Measurements from ENCODE around the gene SLC7A7.
A peak's percentile ranks its signal among the peaks of the same experiment; 100 is the strongest.
"Not testable (repeated sequence)": the region's sequence is repeated elsewhere in the genome, so short reads cannot be mapped to it uniquely, and the experiment has no call there.

SLC7A7 gene

DNA sequence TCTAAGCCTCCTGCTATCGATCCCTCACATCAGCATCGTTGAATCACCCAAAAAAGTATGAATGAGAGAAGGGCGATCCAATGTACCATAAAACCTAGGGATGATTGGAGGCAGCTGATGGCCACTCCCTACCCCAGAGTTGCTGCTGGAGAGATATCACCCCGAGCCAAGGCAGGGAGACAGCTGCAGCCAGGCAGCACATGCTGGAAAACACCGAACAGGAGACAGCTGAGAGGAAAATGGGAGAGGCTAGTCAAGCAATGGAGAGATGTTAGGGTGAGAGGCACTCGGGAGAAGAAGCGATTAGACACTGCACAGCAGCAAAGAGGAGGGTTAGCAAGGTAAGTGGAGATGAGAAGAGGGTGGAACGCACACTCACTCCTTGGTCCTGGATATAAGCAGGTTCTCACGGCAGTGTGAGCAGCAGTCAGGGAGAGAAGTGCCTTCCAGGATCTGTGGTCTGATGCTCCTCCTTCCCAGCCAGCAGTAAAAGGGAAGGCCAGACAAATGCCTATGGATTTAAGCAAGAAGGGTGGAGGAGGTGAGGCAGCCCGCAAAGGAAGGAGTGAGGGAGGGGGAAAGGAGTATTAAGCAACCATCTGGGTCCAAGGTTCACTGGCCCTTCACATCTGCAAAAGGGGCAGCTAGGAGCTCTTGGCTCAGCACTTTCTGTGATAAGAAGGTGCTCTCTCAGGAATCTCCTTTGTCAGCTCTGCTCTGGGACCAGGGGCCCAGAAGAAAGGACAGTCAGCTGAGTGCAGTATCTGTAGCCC is at the start of gene SLC7A7:
Gene SLC7A7, minus strand, starts transcription at position 495 of the 773 bp plus-strand sequence. CDS start 2,037 bp downstream, outside the sequence.
- no peak for DNase-seq (ENCODE audit: low read depth, low spot score)

DNA sequence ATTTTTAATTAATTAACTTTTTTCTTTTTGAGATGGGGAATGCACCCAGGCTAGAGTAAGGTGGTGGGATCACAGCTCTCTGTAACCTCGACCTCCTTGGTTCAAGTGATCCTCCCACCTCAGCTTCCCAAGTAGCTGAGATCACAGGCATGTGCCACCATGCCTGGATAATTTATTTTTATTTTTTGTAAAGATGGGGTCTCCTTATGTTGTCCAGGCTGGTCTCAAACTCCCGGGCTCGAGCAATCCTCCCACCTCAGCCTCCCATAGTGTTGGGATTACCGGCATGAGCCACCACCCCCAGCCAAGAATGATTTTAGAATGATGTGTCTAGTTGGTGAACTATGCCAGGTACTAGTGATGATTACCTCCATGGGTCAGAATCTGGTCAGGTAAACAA is 49.7 kb upstream of the SLC7A7 start:
- DNase-seq (ENCODE audit: low read depth, low spot score), result no peak

DNA sequence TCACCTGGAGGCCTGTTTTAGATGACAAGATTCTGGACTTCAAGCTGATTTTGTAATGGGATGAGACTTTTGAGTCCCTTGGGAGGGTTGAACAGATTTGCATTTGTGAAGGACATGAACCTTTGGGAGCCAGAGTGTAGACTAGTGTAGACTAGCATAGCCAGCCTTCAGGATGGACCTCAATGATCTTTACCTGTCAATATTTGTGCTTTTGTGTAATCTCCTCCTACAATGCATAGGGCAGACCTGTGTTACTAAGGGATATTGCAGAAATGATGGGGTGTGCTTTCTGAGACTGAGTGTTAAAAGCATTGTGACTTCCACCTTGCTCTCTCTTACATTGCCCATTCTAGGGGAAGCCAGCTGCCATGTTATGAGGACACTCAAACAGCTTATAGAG is 46.4 kb upstream of the SLC7A7 start:
- no peak for DNase-seq (ENCODE audit: low read depth, low spot score)

DNA sequence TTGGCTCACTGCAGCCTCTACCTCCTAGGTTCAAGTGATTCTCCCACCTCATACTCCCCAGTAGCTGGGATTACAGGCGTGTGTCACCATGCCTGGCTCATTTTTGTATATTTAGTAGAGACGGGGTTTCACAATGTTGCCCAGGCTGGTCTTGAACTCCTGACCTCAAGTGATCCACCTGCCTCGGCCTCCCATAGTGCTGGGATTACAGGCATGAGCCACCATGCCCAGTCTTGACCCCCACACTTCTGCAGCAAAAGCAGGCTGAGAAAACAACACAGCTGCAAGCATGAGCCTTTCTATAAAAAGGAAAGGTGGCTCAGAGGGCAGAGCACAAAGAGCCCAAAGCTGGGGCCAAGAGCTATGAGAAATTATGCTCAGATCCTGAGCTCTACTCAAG is 45.1 kb upstream of the SLC7A7 start:
- not testable (repeated sequence) for DNase-seq (ENCODE audit: low read depth, low spot score)

DNA sequence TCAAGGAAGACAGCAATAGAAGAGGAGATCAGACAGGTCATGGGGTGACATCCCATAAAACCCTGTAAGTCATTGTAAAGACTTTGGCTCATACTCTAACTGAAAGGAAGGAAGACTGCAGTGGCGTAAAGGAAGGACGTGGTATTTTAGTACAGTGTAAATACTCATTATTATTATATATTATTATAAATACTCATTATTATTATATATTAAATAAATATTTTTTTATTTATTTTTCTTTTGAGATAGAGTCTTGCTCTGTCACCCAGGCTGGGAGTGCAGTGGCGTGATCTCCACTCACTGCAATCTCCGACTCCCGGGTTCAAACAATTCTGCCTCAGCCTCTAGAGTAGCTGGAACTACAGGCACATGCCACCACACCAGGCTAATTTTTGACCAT is 41.2 kb upstream of the SLC7A7 start:
- DNase-seq (ENCODE audit: low read depth, low spot score), result no peak

DNA sequence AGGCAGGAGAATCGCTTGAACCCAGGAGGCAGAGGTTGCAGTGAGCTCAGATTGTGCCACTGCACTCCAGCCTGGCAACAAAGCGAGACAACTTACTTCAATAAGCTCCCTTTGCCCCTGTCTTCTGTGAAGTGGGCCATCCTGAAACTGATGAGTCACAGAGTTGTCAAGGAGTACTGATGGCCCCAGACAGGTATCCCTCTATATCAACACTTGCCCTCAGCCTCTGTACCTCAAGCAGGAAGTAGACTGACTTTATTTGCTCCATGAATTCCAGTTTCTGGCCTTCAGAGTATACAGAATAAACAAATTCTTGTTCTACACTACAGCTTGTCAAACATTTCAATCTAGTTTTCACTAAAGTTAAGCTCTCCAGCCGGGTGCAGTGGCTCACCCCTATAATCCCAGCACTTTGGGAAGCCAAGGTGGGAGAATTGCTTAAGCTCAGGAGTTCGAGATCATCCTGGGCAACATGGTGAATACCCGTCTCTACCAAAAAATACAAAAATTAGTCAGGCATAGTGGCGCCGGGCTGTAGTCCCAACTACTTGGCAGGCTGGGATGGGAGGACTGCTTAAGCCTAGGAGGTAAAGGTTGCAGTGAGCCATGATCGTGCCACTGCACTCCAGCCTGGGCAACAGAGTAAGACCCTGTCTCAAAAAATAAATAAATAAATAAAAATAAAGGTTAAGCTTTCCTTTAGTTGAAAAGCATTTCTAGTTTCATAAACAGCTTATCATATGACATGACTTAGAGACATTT is 39.9 kb upstream of the SLC7A7 start:
- no peak for DNase-seq (ENCODE audit: low read depth, low spot score)

DNA sequence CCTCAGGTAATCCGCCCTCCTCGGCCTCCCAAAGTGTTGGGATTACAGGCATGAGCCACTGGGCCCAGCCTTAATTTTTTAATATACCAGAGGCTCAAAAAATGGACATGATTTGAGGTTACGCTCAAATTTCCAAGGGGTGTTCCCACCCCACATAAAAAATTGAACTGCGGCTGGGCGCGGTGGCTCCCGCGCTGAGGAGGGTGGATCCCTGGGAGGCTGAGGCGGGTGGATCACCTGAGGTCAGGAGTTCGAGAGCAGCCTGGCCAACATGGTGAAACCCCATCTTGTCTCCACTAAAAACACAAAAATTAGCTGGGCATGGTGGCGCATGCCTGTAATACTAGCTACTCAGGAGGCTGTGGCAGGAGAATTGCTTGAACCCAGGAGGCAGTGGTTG is 39.1 kb upstream of the SLC7A7 start:
- DNase-seq (ENCODE audit: low read depth, low spot score), result not testable (repeated sequence)

DNA sequence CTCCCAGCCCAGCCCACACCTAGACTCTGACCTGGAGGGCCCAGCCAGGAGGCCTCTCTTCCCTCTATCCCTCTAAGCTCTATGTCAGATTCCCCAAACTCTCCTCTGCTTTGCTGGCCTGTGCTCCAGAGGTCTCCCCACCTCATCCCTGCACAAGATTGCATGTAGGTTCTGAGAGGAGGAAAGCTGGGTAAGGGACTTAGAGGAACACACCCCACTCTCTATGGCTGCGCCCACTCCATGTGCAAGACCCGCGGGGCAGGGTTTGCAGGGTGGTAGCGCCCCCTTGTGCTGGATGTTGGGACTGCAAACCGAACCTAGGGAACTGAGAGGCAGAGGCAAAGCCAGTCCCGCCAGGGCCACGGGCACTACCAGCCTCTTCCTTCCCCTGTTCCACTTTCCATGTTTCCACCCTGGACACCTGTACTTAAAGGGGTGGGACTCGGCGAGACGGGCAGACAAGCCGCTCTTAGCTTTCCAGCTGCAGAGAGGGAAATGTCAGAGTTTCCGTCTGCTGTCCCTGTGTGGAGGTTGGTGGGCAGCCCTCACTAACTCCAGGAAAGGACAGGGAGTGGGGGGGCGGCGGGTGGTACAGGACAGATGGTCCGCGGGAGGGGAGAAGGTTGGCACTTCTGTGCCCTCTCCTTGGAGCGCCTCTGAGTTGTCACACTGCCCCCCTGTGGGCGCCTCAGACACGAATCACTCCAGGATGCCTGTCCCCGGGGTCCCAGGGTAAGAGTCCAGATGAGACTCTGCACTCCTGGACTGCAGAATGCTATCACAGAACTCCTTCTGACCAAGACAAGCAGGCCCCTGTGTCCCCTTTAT is 37.9 kb upstream of the SLC7A7 start:
- DNase-seq (ENCODE audit: low read depth, low spot score), result peak; percentile 84

DNA sequence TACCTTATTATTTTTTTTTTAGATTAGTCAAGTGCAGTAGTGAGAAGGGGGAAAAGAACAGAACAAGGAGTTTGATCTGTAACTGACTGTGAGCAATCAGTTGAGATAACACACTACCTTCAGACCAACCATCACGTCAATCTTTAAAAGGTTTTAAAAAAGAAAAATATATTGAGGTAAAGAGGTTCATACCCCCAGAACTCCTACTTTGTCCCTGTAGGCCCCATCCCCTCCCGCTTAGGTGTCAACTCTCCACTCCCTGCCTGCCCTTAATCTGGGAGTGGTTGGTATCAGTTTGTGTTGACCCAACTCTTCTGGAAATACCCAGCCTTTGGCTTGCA is 37.3 kb upstream of the SLC7A7 start:
- no peak for DNase-seq (ENCODE audit: low read depth, low spot score)

DNA sequence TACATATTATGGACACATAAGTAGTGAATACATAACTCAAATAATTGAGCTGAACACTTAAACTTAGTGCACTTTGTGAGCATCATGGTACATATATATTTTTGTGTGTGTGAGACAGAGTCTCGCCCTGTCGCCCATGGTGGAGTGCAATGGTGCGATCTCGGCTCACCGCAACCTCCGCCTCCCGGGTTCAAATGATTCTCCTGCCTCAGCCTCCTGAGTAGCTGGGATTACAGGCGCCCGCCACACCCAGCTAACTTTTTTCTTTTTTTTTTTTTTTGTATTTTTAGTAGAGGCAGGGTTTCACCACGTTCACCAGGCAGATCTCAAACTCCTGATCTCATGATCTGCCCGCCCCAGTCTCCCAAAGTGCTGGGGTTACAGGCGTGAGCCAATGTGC is 36.9 kb upstream of the SLC7A7 start:
- not testable (repeated sequence) for DNase-seq (ENCODE audit: low read depth, low spot score)

DNA sequence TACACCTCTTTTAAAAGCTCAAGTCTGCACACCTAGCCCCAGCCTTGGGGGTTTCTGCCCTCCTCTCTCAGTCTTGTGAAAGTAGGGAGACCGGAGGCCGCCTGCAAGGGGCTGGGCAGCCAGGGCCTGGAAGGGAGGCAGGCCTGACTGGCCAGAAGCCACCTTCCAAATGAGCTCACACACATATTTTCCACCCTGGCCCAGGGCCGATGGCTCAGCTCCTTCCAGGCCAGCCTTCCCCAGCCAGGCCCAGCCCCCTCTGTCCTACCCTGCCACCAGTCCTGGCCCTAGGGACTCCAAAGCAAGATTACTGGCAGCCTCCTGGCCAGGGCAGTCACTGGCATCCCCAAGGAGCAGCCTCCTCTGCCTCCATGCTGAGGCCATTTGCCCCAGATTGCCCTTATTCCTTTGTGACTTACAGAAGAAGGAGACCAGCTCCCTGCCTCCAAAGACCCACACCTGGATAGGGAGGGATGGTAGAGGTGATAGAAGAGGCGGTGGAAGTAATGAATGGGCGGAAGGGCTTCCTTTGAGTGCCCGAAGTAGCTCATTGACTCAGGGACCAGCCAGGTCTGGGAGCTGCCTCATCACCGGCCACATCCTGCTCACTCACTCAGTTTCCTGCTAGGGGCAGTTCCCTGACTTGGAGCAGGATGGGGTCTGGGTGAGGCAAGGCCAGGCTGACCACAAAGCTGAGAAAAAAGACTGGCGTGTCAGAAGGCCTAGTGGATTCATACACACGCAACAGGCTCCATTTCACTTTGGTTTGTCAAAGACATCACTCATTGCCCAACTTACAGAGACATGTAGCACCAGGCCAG is 35.9 kb upstream of the SLC7A7 start:
- no peak for DNase-seq (ENCODE audit: low read depth, low spot score)

DNA sequence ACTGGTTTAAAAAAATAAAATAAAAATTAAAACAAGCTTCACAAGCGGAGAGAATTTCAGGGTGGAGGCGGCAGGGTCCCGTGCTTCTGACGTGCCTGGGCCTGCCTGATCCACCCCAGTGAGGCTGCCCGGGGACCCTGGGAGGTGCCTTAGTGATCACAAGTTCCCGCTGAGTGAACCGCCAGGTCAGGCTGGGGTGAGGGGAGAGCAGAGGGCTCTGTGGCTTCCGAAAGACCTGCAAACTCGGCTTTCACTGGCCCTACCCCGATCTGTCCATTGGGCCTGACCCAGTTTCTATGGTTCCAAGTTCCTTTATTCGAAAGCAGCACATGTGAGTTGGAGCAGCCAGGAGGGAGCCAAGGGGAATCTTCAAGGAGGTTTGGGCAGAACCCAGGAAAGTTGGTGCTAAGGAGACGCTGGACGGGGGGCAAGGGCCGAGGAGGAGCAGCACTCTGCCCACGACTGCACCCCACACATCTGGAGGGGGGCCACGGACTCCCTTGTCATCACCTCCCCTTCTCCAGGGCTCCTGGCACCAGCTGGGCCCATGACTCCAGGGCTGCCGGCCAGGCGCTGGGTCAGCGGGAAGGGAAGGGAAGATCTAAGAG is 34.1 kb upstream of the SLC7A7 start:
- no peak for DNase-seq (ENCODE audit: low read depth, low spot score)

DNA sequence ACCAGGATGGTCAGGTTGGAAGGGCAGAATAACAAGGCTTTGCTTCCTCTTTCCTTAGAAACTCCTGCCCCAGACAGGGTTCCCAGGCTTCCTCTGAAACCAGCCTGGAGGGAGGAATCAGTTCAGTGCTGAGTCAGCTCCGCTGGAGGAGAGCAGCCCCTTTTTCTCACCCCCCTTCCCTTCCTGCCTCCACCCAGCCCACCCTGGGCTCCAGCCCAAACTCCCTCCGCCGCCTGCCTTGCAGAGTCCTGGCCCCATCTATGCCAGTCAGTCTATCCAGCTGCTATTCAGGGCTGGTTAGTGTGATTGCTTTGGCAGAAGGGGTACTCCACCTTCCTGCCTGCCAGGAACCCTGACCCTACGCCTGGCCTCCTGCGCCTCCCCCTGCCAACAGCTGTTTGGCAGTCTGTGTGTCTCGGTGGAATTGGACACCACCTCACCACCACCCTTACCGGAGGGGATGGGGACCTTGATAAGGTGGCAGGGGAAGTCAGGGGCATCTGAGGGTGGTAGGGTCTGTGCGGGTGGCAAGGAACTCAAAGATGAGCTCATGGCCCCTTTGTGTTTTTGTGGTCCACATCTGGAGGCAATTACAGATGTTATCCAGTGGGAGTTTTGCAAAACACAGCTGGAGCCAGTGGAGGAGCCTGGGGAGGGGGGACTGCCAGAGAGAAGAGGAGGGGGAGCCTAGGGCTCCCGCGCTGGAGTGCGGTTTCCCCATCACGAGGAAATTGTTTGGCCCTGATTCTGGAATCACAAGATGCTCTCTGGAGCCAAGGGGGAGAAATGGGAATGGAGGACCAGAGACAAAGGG is 33.3 kb upstream of the SLC7A7 start:
- no peak for DNase-seq (ENCODE audit: low read depth, low spot score)

DNA sequence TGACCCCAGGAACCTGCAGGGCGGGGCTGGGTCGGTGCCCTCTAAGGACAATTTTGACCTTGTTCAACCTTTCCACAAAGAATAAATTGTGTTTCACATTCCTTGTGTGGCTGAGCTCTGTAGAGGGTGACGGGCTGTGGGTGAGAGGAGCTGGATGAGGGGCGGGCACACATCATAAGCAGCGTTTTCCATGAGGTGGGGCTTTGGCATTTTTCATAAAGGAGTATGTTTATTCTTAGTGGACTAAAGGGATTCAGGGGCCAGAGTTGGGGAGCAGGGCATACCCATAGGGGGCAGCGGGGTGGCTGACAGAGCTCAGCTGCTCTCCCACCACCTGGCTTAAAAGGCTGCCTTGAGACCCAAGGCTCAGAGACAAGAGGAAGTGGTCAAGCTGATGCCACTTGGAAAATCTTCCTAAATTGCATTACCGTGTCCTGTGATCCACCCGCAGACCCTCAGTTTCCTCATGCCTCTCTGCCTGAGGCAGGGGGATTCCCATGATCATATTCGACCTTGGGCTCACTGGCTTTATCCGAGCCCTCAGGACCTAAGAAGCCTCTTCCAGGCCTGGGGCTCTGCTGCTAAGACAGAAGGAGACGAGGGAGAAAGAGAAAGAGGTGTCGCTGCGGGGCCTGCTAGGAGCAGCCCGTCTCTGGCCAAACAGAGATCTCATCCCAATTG is 32.6 kb upstream of the SLC7A7 start:
- DNase-seq (ENCODE audit: low read depth, low spot score), result no peak

DNA sequence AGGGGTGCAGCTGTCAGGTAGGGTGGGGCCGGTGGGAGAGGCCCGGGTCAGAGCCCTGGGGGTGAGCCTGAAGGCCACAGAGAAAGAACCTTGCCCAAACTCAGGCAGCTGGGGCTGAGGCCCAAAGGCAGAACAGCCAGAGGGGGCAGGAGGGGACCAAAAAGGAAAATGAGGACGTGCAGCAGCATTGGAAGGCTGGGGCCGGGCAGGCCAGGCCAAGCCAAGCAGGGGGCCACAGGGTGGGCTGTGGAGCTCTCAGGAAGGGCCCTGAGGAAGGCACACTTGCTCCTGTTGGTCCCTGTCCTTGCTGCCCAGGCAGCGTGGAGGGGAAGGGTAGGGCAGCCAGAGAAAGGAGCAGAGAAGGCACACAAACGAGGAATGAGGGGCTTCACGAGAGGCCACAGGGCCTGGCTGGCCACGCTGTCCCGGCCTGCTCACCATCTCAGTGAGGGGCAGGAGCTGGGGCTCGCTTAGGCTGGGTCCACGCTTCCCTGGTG is 31.6 kb upstream of the SLC7A7 start:
- no peak for DNase-seq (ENCODE audit: low read depth, low spot score)

DNA sequence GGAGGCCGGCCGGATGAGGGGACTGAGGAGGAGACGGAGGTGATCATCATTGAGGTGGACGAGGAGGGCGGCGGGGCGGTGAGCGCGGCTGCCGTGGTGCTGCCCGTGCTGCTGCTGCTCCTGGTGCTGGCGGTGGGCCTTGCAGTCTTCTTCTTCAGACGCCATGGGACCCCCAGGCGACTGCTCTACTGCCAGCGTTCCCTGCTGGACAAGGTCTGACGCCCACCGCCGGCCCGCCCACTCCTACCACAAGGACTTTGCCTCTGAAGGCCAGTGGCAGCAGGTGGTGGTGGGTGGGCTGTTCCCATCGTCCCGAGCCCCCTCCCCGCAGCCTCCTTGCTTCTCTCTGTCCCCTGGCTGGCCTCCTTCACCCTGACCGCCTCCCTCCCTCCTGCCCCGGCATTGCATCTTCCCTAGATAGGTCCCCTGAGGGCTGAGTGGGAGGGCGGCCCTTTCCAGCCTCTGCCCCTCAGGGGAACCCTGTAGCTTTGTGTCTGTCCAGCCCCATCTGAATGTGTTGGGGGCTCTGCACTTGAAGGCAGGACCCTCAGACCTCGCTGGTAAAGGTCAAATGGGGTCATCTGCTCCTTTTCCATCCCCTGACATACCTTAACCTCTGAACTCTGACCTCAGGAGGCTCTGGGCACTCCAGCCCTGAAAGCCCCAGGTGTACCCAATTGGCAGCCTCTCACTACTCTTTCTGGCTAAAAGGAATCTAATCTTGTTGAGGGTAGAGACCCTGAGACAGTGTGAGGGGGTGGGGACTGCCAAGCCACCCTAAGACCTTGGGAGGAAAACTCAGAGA is 30.8 kb upstream of the SLC7A7 start:
- DNase-seq (ENCODE audit: low read depth, low spot score), result no peak

DNA sequence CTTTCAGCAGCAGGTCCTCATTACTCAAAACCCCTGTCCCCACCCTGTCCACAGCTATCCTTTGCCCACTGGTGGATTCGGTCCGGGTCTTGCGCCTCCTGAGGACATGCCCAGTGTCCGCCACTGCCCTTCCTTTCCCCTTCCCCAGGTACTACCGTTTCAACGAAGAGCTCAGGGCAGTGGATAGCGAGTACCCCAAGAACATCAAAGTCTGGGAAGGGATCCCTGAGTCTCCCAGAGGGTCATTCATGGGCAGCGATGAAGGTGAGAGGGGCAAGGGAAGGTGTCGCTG is 29.8 kb upstream of the SLC7A7 start:
- no peak for DNase-seq (ENCODE audit: low read depth, low spot score)

DNA sequence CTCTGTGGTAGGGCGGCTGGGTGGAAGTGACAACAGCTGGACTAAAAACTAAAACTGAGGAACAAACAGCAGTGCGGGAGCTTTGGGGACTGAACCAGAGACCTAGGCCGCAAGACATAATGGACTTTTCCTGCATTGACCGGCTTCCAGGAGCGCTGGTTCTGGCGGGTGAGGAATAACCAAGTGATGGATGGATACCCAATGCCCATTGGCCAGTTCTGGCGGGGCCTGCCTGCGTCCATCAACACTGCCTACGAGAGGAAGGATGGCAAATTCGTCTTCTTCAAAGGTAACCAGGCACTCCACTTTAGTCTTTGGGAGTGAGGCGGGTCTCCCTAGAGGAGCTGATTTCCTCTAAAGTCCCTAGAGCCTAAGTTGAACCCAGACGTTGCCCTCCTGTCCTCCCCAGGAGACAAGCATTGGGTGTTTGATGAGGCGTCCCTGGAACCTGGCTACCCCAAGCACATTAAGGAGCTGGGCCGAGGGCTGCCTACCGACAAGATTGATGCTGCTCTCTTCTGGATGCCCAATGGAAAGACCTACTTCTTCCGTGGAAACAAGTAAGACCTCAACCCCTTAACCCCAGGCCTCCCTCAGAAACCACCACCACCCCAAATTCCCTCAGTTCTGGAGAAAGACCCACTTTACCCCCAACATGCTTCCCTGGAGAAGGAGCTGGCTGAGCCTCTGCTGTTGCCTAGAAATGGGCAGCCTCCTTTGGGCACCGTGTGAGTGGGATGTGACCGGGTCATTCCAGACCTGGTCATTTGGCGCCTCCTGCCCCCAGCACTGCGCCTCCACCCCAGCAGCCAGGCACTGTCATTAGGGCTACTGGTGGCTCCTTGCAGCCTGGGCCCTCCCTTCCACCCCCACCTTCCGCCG is 29.2 kb upstream of the SLC7A7 start:
- no peak for DNase-seq (ENCODE audit: low read depth, low spot score)
